B cell (primary cell): ENCODE data around the gene MTHFD2L. TPM values are rescaled to one million over a fixed set of nuclear protein-coding genes. Genes with fewer than 3 reads are reported as not detected.

Experiments used
- ATAC-seq: fragments of 200-7000 bp; cut with Tn5 transposase; one replicate; pipeline ENCODE4 v1.10.0; 2021; ENCODE audit warnings: low read depth, mild to moderate bottlenecking, moderate number of reproducible peaks, moderate library complexity
- CTCF ChIA-PET: fragments of 350-600 bp; sonication (Branson Sonifier 250); formaldehyde crosslinking; loops from one replicate; lab custom pipeline; 2021; ENCODE audit warnings: antibody characterized with exemption, inconsistent platforms; lab: Charles Lee
- POLR2A ChIA-PET: fragments of 350-600 bp; sonication (Branson Sonifier 250); formaldehyde crosslinking; loops from one replicate; lab custom pipeline; 2021; ENCODE audit warnings: antibody characterized with exemption; lab: Charles Lee
- DNase-seq: peaks from one replicate; pipeline ENCODE4 v3.0.0; 2013
- H2AFZ ChIP-seq: 2 replicates; pipeline ENCODE4 v1.6.1; 2012; ENCODE audit warnings: mild to moderate bottlenecking, low read depth, low read length; ENCODE audit not compliant: insufficient read depth, poor library complexity, severe bottlenecking
- H3K27ac ChIP-seq, 2 donors: 1 replicate in 1 of 2; 2 replicates in 1 of 2; pipeline ENCODE4 v1.5.1; 2012 to 2013; ENCODE audit warnings: low read length in 2 of 2, mild to moderate bottlenecking in 2 of 2, moderate library complexity in 1 of 2
- H3K27me3 ChIP-seq, 4 experiments: fragments of 200-600 bp in 1 of 4; sonication (generic) in 1 of 4; replicated peaks in 1 of 4; 1 replicate in 2 of 4; 2 replicates in 2 of 4; pipeline versions ENCODE4 v1.6.1 to v1.7.0; 2013 to 2016; ENCODE audit warnings: low read length in 3 of 4, mild to moderate bottlenecking in 2 of 4, mixed read lengths in 1 of 4, moderate library complexity in 1 of 4; ENCODE audit not compliant: insufficient read depth in 4 of 4, control insufficient read depth in 3 of 4; ENCODE audit errors: control extremely low read depth in 1 of 4
- H3K36me3 ChIP-seq, 2 experiments: replicated peaks in 1 of 2; 1 replicate in 1 of 2; 2 replicates in 1 of 2; pipeline versions ENCODE4 v1.6.1 to v1.7.1; 2013; ENCODE audit warnings: low read length in 1 of 2; ENCODE audit not compliant: insufficient read depth in 2 of 2, control insufficient read depth in 1 of 2; ENCODE audit errors: control extremely low read depth in 1 of 2, extremely low read depth in 1 of 2
- H3K4me1 ChIP-seq, 2 donors: fragments of 200-600 bp in 1 of 2; sonication (generic) in 1 of 2; 1 replicate in 1 of 2; 2 replicates in 1 of 2; pipeline versions ENCODE4 v1.5.1 to v1.6.1; 2013 to 2017; ENCODE audit warnings: low read length in 2 of 2; ENCODE audit not compliant: control insufficient read depth in 2 of 2, insufficient read depth in 2 of 2
- H3K4me2 ChIP-seq: replicated peaks from 2 replicates; pipeline ENCODE3; 2012; ENCODE audit warnings: mild to moderate bottlenecking, low read depth, low read length; ENCODE audit not compliant: poor library complexity, severe bottlenecking
- H3K4me3 ChIP-seq, 5 experiments: fragments of 200-600 bp in 1 of 5; sonication (generic) in 1 of 5; 1 replicate in 3 of 5; 2 replicates in 2 of 5; pipeline versions ENCODE4 v1.5.1 to v1.7.0; 2011 to 2016; ENCODE audit warnings: low read length in 4 of 5, mild to moderate bottlenecking in 4 of 5, low read depth in 2 of 5, control low read depth in 1 of 5, moderate library complexity in 1 of 5; ENCODE audit not compliant: insufficient read depth in 1 of 5; ENCODE audit errors: control extremely low read depth in 1 of 5, extremely low read depth in 1 of 5
- H3K79me2 ChIP-seq: fragments of 200-600 bp; sonication (generic); one replicate; pipeline ENCODE4 v1.6.0; 2016; ENCODE audit warnings: low read length; ENCODE audit not compliant: control insufficient read depth, insufficient read depth
- H3K9ac ChIP-seq: fragments of 200-600 bp; sonication (generic); 2 replicates; pipeline ENCODE4 v1.6.1; 2017; ENCODE audit warnings: mild to moderate bottlenecking, low read length, moderate library complexity
- H3K9me3 ChIP-seq, 3 donors: one replicate each; pipeline versions ENCODE4 v1.6.1 to v1.7.1; 2013; ENCODE audit warnings: low read length in 2 of 3; ENCODE audit not compliant: control insufficient read depth in 2 of 3, insufficient read depth in 1 of 3; ENCODE audit errors: control extremely low read depth in 1 of 3
- H4K20me1 ChIP-seq: 2 replicates; pipeline ENCODE4 v1.6.0; 2012; ENCODE audit warnings: mild to moderate bottlenecking, low read length; ENCODE audit not compliant: insufficient read depth, control insufficient read depth, poor library complexity, severe bottlenecking
- H3K27ac Mint-ChIP-seq: one replicate; pipeline ENCODE4 v1.8.0; 2021; ENCODE audit warnings: mixed read lengths
- H3K27me3 Mint-ChIP-seq: one replicate; pipeline ENCODE4 v1.8.0; 2021; ENCODE audit warnings: mixed read lengths
- H3K4me1 Mint-ChIP-seq: one replicate; pipeline ENCODE4 v1.8.0; 2021; ENCODE audit warnings: mixed read lengths
- H3K4me3 Mint-ChIP-seq: one replicate; pipeline ENCODE4 v1.8.0; 2021; ENCODE audit warnings: mixed read lengths
- H3K9me3 Mint-ChIP-seq: one replicate; pipeline ENCODE4 v1.8.0; 2022; ENCODE audit warnings: mixed read lengths; ENCODE audit not compliant: insufficient read depth
- CTCF ChIP-seq: fragments of 200-600 bp; IDR thresholded peaks from one replicate; pipeline ENCODE4 v1.8.0; 2022; ENCODE audit warnings: antibody characterized with exemption, mild to moderate bottlenecking
- EZH2 ChIP-seq: IDR thresholded peaks from 2 replicates; pipeline ENCODE4 v1.6.1; 2012; ENCODE audit warnings: borderline replicate concordance, low read depth, mild to moderate bottlenecking, moderate library complexity, low read length; ENCODE audit not compliant: insufficient read depth, poor library complexity, severe bottlenecking
- WGBS: methylation state at CpG from one replicate; pipeline ENCODE4 v1.1.5; 2013; ENCODE audit warnings: missing lambda C conversion rate; ENCODE audit not compliant: insufficient coverage; 5-methylcytosine and 5-hydroxymethylcytosine counted together
- intact Hi-C: fragments of 100-400 bp; cut with micrococcal nuclease; formaldehyde crosslinking; loops from one replicate; pipeline ENCODE4 v1.10.0; 2022
- polyA plus RNA-seq: library from polyadenylated mRNA; depleted of rRNA; stranded (reverse); fragments of >200 nt; gene quantifications from 2 replicates; pipeline ENCODE4 v1.2.3, GENCODE V29; 2012
- total RNA-seq, 2 donors: library from RNA; stranded (reverse); fragments of 120-200 nt in 1 of 2; gene quantifications; 1 replicate in 1 of 2; 2 replicates in 1 of 2; pipeline versions ENCODE4 v1.2.3 to v1.2.4, GENCODE V29; 2013 to 2022

The MTHFD2L gene
- total and polyA plus RNA-seq, 2 donors (not counting 1 experiment from before 2014, with no cell fraction given), result 5.5 to 12.6 TPM

GRCh38 chr4:74228691-74229640 is 71.0 kb downstream of the MTHFD2L start:
- no peak overlapping the region for H3K27ac Mint-ChIP-seq

More at GRCh38 chr4:74228691-74229640, 71.0 kb downstream of the MTHFD2L start:
- no peak overlapping the region for H3K4me3 ChIP-seq
- no peak overlapping the region for H2AFZ ChIP-seq
- ATAC-seq (peak; percentile 73), DNase-seq (peak; percentile 79)
- no peaks in the 10 kb centered on the region for H3K27me3 ChIP-seq
- no peaks in the 10 kb centered on the region for H3K36me3 ChIP-seq
- ChIA-PET CTCF (interaction anchor here (0.6 to 2.8 kb wide), 30 partner anchors 10 to 982 kb away, joined by 3 to 26 read pairs (median 4); partner anchors contain the start of gene EPGN), POLR2A (no interaction called here)
- WGBS, result no CpG with 5 or more reads among the region's 4 CpGs
- H3K27me3 Mint-ChIP-seq, result no peaks in the 10 kb centered on the region
- H3K4me3 Mint-ChIP-seq, result no peak overlapping the region
- H3K9me3 ChIP-seq, result no peaks in the 10 kb centered on the region
- TF ChIP-seq CTCF (peak; percentile 92), EZH2 (no peak)
- intact Hi-C loops, result loop anchor here (1.0 kb wide), 3 partner anchors 40 to 446 kb away; no protein-coding TSS in a partner anchor
- no peak overlapping the region for H3K9ac ChIP-seq
- H3K27ac ChIP-seq, result no peak overlapping the region
- no peaks in the 10 kb centered on the region for H3K4me1 Mint-ChIP-seq
- no peak overlapping the region for H3K4me2 ChIP-seq
- no peaks in the 10 kb centered on the region for H3K9me3 Mint-ChIP-seq
- no peaks in the 10 kb centered on the region for H3K79me2 ChIP-seq
- H3K4me1 ChIP-seq, result no peaks in the 10 kb centered on the region
- no peaks in the 10 kb centered on the region for H4K20me1 ChIP-seq
